Fibroblast of lung (primary cell): ENCODE measurements around the gene OPRM1. TPM values are rescaled to one million over a fixed set of nuclear protein-coding genes. Genes with fewer than 3 reads are reported as not detected.
A peak's percentile ranks its signal among the peaks of the same experiment; 100 is the strongest.

Experiments used
- DNase-seq, 2 donors: peaks; one replicate each; pipeline versions ENCODE4 v3.0.0 to v3.0.0-alpha.2; 2010; ENCODE audit warnings: low read depth in 2 of 2
- H2AFZ ChIP-seq: 2 replicates; pipeline ENCODE4 v1.5.1; 2012; ENCODE audit warnings: low read length, control low read depth, inconsistent platforms
- H3K27ac ChIP-seq: 2 replicates; pipeline ENCODE4 v1.5.1; 2011; ENCODE audit warnings: low read length, control low read depth; ENCODE audit not compliant: insufficient read depth
- H3K27me3 ChIP-seq: 2 replicates; pipeline ENCODE4 v1.5.1; 2011; ENCODE audit warnings: mild to moderate bottlenecking, low read length; ENCODE audit not compliant: control insufficient read depth, insufficient read depth
- H3K36me3 ChIP-seq: 2 replicates; pipeline ENCODE4 v1.5.1; 2011; ENCODE audit warnings: low read length; ENCODE audit not compliant: control insufficient read depth, insufficient read depth
- H3K4me1 ChIP-seq: 2 replicates; pipeline ENCODE4 v1.5.1; 2011; ENCODE audit warnings: low read length; ENCODE audit not compliant: control insufficient read depth, insufficient read depth; ENCODE audit errors: extremely low read depth
- H3K4me2 ChIP-seq: 2 replicates; pipeline ENCODE4 v1.5.1; 2011; ENCODE audit warnings: low read length, control low read depth; ENCODE audit not compliant: insufficient read depth; ENCODE audit errors: extremely low read depth
- H3K4me3 ChIP-seq, 4 experiments: fragments of 200-600 bp in 1 of 4; sonication (generic) in 1 of 4; replicated peaks in 1 of 4; 2 replicates each; pipeline ENCODE4 v1.5.1; 2011 to 2016; ENCODE audit warnings: low read length in 4 of 4, low read depth in 3 of 4, mild to moderate bottlenecking in 3 of 4, control low read depth in 2 of 4, inconsistent platforms in 1 of 4, mixed read lengths in 1 of 4; ENCODE audit not compliant: insufficient read depth in 1 of 4; ENCODE audit errors: control extremely low read depth in 1 of 4
- H3K79me2 ChIP-seq: 2 replicates; pipeline ENCODE4 v1.5.1; 2012; ENCODE audit warnings: mild to moderate bottlenecking, low read length, inconsistent platforms; ENCODE audit not compliant: control insufficient read depth, insufficient read depth
- H3K9ac ChIP-seq: 2 replicates; pipeline ENCODE4 v1.5.1; 2011; ENCODE audit warnings: mild to moderate bottlenecking, low read length, control low read depth; ENCODE audit not compliant: insufficient read depth
- H3K9me3 ChIP-seq: 2 replicates; pipeline ENCODE4 v1.5.1; 2012; ENCODE audit warnings: low read depth, low read length; ENCODE audit not compliant: control insufficient read depth, insufficient read depth
- H4K20me1 ChIP-seq: 2 replicates; pipeline ENCODE4 v1.5.1; 2011; ENCODE audit warnings: low read length; ENCODE audit not compliant: control insufficient read depth, insufficient read depth; ENCODE audit errors: extremely low read depth
- CTCF ChIP-seq, 2 donors: IDR thresholded peaks in 1 of 2; conservative IDR thresholded peaks in 1 of 2; 1 replicate in 1 of 2; 2 replicates in 1 of 2; pipeline ENCODE4 v1.5.1; 2011 to 2012; ENCODE audit warnings: low read length in 2 of 2, control low read depth in 1 of 2, inconsistent platforms in 1 of 2, low read depth in 1 of 2, mild to moderate bottlenecking in 1 of 2
- EZH2 ChIP-seq: IDR thresholded peaks from 2 replicates; pipeline ENCODE4 v1.5.1; 2012; ENCODE audit warnings: low read length, control low read depth, mild to moderate bottlenecking; ENCODE audit errors: missing control alignments
- polyA plus RNA-seq, 2 donors: library from polyadenylated mRNA; depleted of rRNA in 1 of 2; stranded (reverse) in 1 of 2; unstranded in 1 of 2; fragments of >200 nt; gene quantifications; 2 replicates each; pipeline ENCODE4 v1.2.1, GENCODE V29; 2011 to 2012; ENCODE audit warnings: missing spikeins in 1 of 2
- total RNA-seq: library from RNA; depleted of rRNA; stranded (reverse); fragments of >200 nt; gene quantifications from 2 replicates; pipeline ENCODE4 v1.2.1, GENCODE V29; 2014

OPRM1 gene
- total and polyA plus RNA-seq, 2 donors (not counting 1 experiment from before 2014, with no cell fraction given), result not detected

- DNase-seq, result peak in 1 of 2 donors; percentile 5
- no peak for TF ChIP-seq CTCF (conservative IDR thresholded peaks at IDR 0.05 in 1 of 2, IDR thresholded peaks at IDR 0.05 in 1 of 2; ENCODE audit: low read depth in 1 of 2, low read length in 2 of 2)
- no peak for TF ChIP-seq EZH2
- H3K9me3 ChIP-seq, result no peaks in the 10 kb centered on the region
- H3K4me2 ChIP-seq, result no peak overlapping the region
- H3K36me3 ChIP-seq, result no peaks in the 10 kb centered on the region
- H3K79me2 ChIP-seq, result no peaks in the 10 kb centered on the region
- H3K27me3 ChIP-seq, result no peaks in the 10 kb centered on the region
- no peak overlapping the region for H3K27ac ChIP-seq
- H3K9ac ChIP-seq, result no peak overlapping the region
- no peaks in the 10 kb centered on the region for H4K20me1 ChIP-seq
- H3K4me3 ChIP-seq, result no peak overlapping the region
- H2AFZ ChIP-seq, result no peak overlapping the region
- no peaks in the 10 kb centered on the region for H3K4me1 ChIP-seq
Observed at GRCh38 chr6:154080461-154081189, 41.6 kb downstream of the OPRM1 start.

GRCh38 chr6:154086510-154086909, 47.5 kb downstream of the OPRM1 start:
- Histone ChIP-seq H3K4me2 (no peak overlapping the region), H3K9ac (no peak overlapping the region), H2AFZ (no peak overlapping the region), H3K27me3 (no peaks in the 10 kb centered on the region), H3K9me3 (no peaks in the 10 kb centered on the region), H4K20me1 (no peaks in the 10 kb centered on the region), H3K4me1 (no peaks in the 10 kb centered on the region), H3K36me3 (no peaks in the 10 kb centered on the region), H3K27ac (no peak overlapping the region), H3K4me3 (no peak overlapping the region), H3K79me2 (no peaks in the 10 kb centered on the region)
- TF ChIP-seq CTCF (conservative IDR thresholded peaks at IDR 0.05 in 1 of 2, IDR thresholded peaks at IDR 0.05 in 1 of 2; ENCODE audit: low read depth in 1 of 2, low read length in 2 of 2), result no peak
- no peak for TF ChIP-seq EZH2
- DNase-seq, result no peak

GRCh38 chr6:154092326-154092962, 53.4 kb downstream of the OPRM1 start:
- Histone ChIP-seq H3K4me3 (no peak overlapping the region), H3K4me2 (no peak overlapping the region), H3K36me3 (no peaks in the 10 kb centered on the region), H4K20me1 (no peaks in the 10 kb centered on the region), H3K79me2 (no peaks in the 10 kb centered on the region), H3K27me3 (no peaks in the 10 kb centered on the region), H3K4me1 (no peaks in the 10 kb centered on the region), H3K27ac (no peak overlapping the region), H3K9ac (no peak overlapping the region), H2AFZ (no peak overlapping the region), H3K9me3 (no peaks in the 10 kb centered on the region)
- TF ChIP-seq CTCF (conservative IDR thresholded peaks at IDR 0.05 in 1 of 2, IDR thresholded peaks at IDR 0.05 in 1 of 2; ENCODE audit: low read depth in 1 of 2, low read length in 2 of 2) (no peak), EZH2 (no peak)
- no peak for DNase-seq
